Type B pancreatic cell (in vitro differentiated cells): ENCODE results near the gene ADAMTS19. TPM values are rescaled to one million over a fixed set of nuclear protein-coding genes. Genes with fewer than 3 reads are reported as not detected.

Experiments used
- DNase-seq: peaks from one replicate; pipeline ENCODE4 v3.0.0; 2021; ENCODE audit warnings: mixed read lengths; ENCODE audit not compliant: unreplicated experiment; ENCODE audit errors: extremely low spot score
- H3K27ac Mint-ChIP-seq: 2 replicates; pipeline ENCODE4 v1.8.0; 2021; ENCODE audit warnings: mild to moderate bottlenecking, mixed read lengths
- H3K27me3 Mint-ChIP-seq: 2 replicates; pipeline ENCODE4 v1.8.0; 2021; ENCODE audit warnings: mixed read lengths
- H3K36me3 Mint-ChIP-seq: 2 replicates; pipeline ENCODE4 v1.8.0; 2021; ENCODE audit warnings: mixed read lengths
- H3K4me1 Mint-ChIP-seq: one replicate; pipeline ENCODE4 v1.8.0; 2021; ENCODE audit warnings: mixed read lengths; ENCODE audit not compliant: unreplicated experiment
- H3K4me3 Mint-ChIP-seq: 2 replicates; pipeline ENCODE4 v1.8.0; 2021; ENCODE audit warnings: mild to moderate bottlenecking, mixed read lengths
- H3K9me3 Mint-ChIP-seq: 2 replicates; pipeline ENCODE4 v1.8.0; 2021; ENCODE audit warnings: mixed read lengths
- CTCF ChIP-seq: fragments of 200-600 bp; sonication (generic); conservative IDR thresholded peaks from 2 replicates; pipeline ENCODE4 v1.5.0; 2021; ENCODE audit warnings: antibody characterized with exemption, mild to moderate bottlenecking
- total RNA-seq: library from RNA; stranded (reverse); gene quantifications from 2 replicates; pipeline ENCODE4 v1.2.1, GENCODE V29; 2021; ENCODE audit warnings: low replicate concordance

Gene ADAMTS19
- total RNA-seq, 1 donor from 2014 or later, result 12.7 TPM

GRCh38 chr5:129541648-129542251 is 81.7 kb downstream of the ADAMTS19 start:
- Mint-ChIP-seq H3K4me3 (no peak overlapping the region), H3K4me1 (no peaks in the 10 kb centered on the region), H3K27me3 (no peaks in the 10 kb centered on the region), H3K36me3 (peaks cover 12% of the 10 kb centered on the region), H3K9me3 (peaks cover 6% of the 10 kb centered on the region), H3K27ac (no peak overlapping the region)
- peak; percentile 63 for TF ChIP-seq CTCF
- DNase-seq, result no peak

- no peaks in the 10 kb centered on the region for H3K4me1 Mint-ChIP-seq
Observed at GRCh38 chr5:129547137-129547536, 87.0 kb downstream of the ADAMTS19 start.

GRCh38 chr5:129554134-129554904 is 94.2 kb downstream of the ADAMTS19 start:
- no peak for DNase-seq
- H3K27me3 Mint-ChIP-seq, result no peaks in the 10 kb centered on the region
- TF ChIP-seq CTCF, result no peak
- H3K36me3 Mint-ChIP-seq, result no peaks in the 10 kb centered on the region
- no peaks in the 10 kb centered on the region for H3K9me3 Mint-ChIP-seq
- H3K4me3 Mint-ChIP-seq, result no peak overlapping the region
- no peak overlapping the region for H3K27ac Mint-ChIP-seq
- H3K4me1 Mint-ChIP-seq, result no peaks in the 10 kb centered on the region

More at GRCh38 chr5:129547137-129547536, 87.0 kb downstream of the ADAMTS19 start:
- no peak for DNase-seq
- H3K27ac Mint-ChIP-seq, result no peak overlapping the region
- peaks cover 12% of the 10 kb centered on the region for H3K9me3 Mint-ChIP-seq
- peaks cover 17% of the 10 kb centered on the region for H3K36me3 Mint-ChIP-seq
- no peak overlapping the region for H3K4me3 Mint-ChIP-seq
- no peaks in the 10 kb centered on the region for H3K27me3 Mint-ChIP-seq
- no peak for TF ChIP-seq CTCF

- Mint-ChIP-seq H3K9me3 (no peaks in the 10 kb centered on the region), H3K4me1 (peaks cover 5% of the 10 kb centered on the region), H3K27ac (no peak overlapping the region), H3K4me3 (no peak overlapping the region), H3K36me3 (peaks cover 3% of the 10 kb centered on the region), H3K27me3 (no peaks in the 10 kb centered on the region)
- DNase-seq, result no peak
- no peak for TF ChIP-seq CTCF
Observed at GRCh38 chr5:129563585-129563984, 103.5 kb downstream of the ADAMTS19 start.

GRCh38 chr5:129569295-129569694 is 109.2 kb downstream of the ADAMTS19 start:
- no peak for DNase-seq
- Mint-ChIP-seq H3K27me3 (no peaks in the 10 kb centered on the region), H3K36me3 (peaks cover 6% of the 10 kb centered on the region), H3K9me3 (no peaks in the 10 kb centered on the region), H3K27ac (no peak overlapping the region), H3K4me1 (no peaks in the 10 kb centered on the region), H3K4me3 (no peak overlapping the region)
- TF ChIP-seq CTCF, result no peak
